GM18909 (cell line): ENCODE results near the gene FAM120C.

Experiments used
- ATAC-seq: cut with Tn5 transposase; IDR thresholded peaks from one replicate; pipeline ENCODE4 v1.9.1; 2021; ENCODE audit warnings: mild to moderate bottlenecking; ENCODE audit not compliant: unreplicated experiment, poor library complexity

FAM120C gene, protein sequence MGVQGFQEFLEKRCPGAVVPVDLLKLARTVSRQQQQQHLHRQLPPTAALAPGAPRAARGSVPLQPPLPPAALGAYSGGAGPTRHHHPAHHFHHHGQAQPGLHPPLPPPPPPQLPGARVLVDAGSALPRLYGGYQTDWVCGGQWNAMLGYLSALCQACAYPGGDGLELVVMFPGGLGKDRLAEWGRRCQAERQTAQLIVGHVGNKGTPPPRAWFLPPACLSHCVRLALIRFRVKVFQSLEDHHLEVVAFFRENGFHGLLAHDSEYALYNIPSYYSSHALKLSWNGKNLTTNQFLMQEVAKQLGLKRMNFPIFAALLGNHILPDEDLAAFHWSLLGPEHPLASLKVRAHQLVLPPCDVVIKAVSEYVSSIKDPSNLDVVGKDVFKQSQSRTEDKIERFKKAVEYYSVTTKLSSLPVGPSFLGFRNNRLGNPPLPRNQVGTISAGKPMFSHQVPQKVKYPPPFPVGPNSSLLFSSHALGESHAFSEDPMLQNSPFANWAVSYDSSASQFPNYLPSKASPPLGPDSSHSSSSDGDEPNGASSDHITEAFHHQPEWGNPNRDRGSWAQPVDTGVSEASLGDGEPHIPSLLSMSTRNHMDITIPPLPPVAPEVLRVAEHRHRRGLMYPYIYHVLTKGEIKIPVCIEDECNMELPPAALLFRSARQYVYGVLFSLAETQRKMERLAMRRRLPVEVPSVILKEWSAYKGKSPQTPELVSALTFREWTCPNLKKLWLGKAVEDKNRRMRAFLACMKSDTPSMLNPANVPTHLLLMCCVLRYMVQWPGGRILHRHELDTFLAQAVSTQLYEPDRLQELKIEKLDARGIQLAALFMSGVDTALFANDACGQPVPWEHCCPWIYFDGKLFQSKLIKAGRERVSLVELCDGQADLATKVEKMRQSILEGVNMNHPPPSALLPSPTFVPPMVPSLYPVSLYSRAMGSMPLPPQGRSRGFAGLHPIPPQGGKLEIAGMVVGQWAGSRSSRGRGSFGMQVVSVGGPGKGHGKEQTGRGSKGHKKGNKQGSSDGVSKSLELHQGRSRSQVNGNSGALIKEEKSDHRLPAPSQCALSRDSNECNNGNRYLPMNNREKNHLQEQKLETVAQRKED

DNA sequence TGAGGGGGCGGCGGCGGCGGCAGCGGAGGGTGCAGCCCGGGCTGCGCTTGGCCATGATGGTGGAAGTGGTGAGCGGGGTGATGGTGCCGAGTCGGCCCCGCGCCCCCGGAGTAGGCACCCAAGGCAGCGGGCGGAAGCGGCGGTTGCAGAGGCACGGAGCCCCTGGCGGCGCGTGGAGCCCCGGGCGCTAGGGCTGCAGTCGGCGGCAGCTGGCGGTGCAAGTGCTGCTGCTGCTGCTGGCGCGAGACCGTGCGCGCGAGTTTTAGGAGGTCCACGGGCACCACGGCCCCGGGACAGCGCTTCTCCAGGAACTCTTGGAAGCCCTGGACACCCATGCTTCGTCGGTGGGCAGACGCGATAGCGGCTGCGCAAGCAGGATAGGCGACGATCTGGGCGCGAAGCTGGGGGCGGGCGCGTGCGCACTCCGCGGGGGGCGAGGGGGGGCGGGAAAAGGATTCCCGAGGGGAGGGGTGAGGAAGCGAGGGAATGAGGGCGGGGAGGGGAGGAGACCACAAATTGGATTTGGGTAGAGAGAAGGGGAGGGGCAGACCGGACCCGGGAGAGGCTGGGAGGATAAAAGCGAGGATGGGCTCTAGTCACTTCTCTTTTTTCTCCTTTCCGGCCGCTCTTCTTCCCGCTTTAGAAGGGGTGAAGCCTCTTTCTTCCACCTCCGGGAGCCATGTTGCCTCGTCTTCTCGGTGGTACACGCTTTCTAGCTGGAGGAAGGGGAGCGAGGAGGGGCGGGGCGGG, at the start of gene FAM120C:
Gene FAM120C (minus strand): TSS at position 391 of the 750 bp plus-strand sequence. CDS start 56 bp downstream, at position 335.
- ATAC-seq: peak; percentile 63

DNA sequence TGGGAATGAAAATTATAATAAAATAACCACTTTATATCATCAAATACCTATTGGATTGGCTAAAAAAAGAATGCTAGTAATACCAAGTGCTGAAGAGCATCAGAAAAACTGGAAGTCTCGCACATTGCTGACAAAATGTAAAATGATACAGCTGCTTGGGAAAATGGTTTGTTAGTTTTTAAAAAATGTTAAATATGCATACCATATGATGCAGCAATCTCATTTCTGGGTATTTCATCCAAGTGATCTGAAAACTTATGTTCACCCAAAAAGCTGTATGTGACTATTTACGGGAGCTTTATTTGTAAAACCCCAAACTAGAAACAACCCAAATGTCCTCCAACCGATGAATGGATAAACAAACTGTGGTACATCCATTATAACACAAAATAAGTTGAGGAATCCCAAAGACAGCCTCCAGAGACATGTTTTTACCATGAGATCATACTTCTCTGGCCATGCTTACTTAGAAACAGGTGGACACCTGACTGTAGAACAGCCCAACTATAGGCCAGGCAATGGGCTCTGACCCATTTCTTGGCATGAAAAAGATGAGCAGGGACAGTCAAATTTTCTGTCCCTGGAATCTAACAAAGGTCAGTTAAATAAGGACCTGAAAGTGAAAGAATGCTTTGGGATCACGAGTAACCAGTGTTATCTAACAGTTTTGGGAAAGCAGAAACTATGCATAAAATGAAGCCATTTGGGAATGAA, 47.5 kb upstream of the FAM120C start:
- ATAC-seq: no peak

DNA sequence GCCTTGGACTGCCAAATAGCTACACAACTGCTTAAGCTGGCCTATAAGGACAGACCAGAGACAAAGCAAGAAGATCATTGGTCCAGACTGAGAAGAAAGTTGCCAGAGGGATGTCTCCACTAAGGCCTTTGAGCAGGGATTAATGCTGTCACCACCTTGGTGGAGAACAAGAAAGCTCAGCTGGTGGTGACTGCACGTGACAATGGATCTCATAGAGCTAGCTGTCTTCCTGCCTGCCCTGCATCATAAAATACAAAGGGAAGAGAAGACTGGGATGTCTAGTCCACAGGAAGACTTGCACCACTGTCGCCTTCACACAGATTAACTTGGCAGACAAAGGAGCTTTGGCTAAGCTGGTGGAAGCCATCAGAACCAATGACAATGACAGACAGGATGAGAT, 40.5 kb upstream of the FAM120C start:
- ATAC-seq: no peak

DNA sequence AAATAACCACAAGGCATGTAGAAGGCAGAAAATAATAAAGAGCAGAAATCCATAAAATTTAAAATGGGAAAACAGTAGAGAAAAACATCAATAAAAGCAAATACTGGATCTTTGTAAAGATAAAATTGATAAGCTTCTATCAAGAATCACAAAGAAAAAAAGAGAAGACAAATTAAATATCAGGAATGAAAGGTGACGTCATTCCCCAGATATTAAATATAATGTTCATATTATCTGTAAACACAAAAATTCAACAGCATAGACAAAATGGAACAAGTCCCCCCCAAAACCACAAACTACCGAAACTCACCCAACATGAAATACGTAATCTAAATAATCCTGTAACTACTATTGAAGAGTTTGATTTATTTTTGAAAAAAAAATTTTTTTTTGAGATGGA, 30.5 kb upstream of the FAM120C start:
- no peak for ATAC-seq

DNA sequence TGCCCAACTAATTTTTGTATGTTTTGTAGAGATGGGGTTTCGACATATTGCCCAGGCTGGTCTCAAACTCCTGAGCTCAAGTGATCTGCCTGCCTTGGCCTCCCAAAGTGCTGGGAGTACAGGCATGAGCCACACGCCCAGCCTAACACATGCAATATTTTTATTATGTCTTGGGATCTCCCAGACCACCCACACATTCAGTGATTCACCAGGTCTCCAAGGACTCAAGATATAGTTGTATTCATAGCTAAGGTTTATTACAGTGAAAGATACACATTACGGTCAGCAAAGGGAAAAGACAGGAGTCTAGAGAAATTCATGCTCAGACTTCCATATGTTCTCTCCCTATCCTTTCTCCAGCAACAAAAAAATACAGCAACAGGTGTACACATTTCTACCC, 25.5 kb upstream of the FAM120C start:
- no peak for ATAC-seq

DNA sequence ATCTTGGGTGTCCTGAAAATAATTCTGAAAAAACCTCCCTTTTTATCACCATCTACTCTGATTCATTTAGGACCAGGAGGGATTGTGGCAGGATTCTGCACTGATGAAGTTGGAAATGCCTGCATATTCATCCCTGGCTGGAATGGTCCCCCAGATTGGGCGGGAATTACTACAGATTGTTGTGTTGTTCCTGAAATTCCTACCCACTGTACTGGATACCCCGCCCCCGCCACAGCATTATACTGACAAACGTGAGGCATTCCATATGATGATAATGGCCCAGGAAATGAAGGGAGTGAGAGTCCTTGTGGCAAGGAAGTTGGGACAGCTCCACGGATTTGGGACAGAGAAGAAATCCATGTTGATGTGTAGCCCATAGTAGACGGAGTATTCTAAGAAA, 15.2 kb upstream of the FAM120C start:
- ATAC-seq: no peak

DNA sequence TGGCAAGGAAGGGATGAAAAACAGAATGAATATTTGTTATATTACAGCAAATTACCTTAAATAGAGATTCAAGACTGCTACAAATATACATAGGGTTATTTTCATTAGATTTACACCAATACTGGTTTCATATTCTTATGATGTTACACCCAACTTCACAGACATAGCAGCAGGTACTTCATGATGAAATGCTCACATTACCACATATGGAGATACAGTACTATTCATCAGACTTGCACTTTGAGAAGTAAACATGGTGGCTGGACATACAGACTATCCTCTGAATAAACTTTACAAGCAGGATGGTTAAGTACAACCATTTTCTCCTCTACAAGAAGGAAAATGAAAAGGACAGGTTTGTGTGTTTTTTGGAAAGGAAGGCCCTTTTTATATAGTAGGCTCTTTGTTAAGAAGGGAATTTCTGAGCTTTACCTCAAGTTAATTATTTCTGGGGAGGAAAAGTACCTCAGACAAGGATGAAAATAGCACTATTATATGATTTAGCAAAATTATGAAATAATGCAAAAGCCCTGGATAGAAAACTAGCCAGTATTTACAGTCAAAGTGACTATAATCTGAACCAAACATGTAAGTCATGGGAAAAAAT, 12.0 kb upstream of the FAM120C start:
- ATAC-seq: no peak

DNA sequence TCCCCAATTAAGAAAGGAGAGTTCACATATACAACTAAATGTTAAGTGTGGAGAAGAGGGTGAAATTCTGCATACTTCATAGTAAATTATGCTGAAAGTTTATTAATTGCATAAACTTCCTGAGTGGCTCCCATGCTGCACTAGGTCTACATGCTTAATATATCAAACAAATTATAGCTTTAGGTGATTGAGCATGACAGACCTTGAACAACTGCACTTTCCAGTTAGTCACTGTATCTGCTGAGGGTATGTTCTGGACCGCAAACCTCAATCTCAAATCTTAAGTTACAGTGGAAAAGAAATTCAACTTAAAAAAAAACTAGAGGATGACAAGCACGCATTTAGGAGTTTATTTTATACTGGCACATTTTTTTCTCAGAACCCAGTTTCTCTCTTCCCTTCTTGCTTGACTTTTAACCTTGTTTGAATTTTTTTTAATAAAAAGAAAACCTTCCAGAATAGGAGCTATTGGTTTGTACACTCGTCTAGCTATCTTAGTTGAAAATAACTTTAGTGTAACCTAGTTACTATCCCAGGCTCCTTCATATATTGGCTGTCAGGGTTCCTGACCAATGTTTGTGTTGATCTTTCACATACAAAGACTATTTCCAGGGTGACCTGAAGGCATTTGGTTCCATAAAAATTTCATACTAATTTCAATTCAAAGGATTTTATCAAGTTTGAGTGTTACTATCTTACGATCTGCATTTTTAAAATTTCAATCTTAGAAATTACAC, 10.2 kb upstream of the FAM120C start:
- ATAC-seq: no peak

DNA sequence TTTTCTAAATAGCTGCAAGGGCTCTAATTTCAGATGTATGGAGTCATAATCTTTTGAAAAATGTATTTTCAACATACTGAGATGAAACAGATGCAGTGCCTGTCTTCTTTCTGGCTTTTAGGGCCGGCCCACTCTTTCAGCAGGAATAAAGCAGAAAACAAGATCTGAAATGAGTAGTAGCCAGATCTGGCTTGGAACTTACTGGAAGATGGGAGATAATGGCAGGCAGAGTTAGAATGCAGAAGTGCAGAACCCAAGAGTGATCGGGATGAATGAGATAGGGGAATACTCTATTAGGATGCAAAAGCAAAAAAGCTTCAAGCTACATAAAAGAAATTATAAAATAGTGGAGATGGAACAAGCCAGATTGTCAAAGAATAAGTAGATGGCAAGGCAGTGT, 1.4 kb upstream of the FAM120C start:
- ATAC-seq: no peak

DNA sequence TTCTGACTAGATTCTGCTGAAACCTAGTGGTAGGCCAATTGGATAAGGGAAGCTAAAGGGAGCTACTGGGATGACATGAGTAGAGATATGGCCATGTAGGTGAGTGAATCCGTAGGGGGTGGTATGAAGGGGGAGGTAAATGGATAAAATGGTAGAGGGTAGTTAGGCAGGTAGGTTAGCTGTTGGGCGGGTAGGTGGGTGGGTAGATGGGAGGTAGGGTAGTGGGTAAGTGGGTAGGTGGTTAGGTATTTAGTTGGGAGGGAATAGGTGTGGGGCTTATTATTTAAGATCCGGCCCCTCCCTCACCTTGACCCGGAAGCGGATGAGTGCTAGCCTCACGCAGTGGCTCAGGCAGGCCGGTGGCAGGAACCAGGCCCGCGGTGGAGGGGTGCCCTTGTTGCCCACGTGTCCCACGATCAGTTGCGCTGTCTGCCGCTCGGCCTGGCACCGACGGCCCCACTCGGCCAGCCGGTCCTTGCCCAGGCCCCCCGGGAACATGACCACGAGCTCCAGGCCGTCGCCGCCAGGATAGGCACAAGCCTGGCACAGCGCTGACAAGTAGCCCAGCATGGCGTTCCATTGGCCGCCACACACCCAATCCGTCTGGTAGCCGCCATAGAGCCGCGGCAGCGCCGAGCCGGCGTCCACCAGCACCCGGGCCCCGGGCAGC, 725 bp downstream of the FAM120C start:
- peak; percentile 74 for ATAC-seq

DNA sequence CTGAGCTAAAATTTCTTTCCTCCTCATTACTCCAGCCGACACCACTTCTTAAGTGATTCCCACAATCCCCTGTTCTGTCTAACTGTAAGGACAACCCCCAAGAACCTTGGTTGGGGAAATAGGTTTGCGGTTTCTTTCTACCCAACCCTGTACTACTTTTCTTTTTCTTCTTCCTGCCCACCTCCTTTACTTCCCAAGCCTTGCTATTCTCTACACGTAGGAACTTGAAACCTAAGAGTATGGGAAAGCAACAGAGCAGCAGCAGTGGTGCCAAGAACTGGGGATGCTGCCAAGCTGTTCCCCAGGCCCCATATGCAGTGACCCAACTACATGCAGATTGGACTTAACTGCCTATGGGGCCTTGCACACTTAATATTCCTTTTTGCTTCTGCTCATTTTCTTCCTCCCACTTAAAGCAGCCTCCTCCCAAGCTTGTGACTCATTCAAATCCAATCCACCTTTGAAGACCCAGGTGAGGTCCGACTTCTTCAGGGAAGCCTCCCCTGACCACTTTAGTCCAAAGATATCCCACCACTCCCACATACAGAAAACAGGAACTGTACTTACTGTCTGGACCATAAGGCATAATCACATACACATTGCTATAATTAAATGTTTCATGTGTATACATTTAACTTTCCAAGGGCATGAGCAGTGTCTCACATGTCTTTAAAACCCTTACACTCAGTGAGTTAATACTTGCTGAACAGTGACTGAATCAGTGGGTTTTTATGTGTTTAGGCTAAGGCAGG, 1.7 kb downstream of the FAM120C start:
- no peak for ATAC-seq

DNA sequence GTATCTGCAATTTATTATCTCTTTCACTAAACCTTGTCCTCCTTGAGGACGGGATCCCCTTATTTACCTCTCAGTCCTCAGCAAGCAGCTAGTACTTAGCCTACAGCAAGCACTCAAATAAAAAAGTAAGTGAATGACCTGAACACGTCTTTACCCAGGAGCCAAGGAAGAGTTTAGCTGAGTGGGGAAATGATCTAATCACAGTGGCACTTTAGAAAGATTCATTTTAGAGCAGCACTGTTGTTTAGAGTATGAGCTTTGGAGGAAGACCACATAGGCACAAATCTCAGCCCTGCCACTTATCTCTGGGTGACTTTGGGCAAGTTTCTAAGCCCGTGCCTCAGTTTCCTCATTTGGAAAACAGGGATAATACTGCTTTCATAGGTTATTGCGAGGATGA, 2.7 kb downstream of the FAM120C start:
- no peak for ATAC-seq

DNA sequence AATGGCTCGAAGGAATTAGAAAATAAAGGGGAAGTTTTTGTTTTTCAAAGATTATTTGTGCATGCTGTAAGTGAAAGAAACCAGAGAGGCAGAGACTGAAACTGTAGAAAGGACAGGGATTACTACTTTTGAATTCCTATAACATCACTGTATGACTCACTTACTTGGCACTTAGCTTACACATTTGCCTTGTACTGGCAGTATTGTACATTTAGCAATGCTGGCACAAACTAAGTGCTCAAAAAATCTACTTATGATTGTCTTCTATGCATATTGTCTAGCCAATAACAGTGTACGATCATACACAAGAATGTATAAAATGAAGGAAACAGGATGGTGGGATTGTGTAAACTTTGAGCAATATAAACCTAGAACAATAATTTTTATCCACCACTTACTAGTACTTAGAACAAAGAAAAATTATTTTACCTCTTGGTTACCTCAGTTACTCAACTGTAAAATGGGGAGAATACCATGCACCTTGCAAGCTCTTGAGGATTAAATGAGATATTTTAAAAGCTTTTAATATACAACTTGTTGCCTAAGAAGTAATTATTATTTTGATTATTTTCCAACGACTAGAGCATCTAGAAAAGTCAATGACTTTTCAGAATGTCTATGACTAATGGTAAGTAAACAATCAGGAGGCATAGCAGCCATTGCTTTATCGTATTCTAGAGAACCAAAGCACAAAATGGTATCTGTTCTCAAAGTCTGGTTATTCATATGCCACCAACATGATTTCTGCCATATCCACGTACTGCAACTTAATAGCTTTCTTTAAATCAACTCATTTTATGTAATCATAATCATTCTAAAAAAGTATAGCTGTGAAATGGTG, 4.7 kb downstream of the FAM120C start:
- no peak for ATAC-seq

DNA sequence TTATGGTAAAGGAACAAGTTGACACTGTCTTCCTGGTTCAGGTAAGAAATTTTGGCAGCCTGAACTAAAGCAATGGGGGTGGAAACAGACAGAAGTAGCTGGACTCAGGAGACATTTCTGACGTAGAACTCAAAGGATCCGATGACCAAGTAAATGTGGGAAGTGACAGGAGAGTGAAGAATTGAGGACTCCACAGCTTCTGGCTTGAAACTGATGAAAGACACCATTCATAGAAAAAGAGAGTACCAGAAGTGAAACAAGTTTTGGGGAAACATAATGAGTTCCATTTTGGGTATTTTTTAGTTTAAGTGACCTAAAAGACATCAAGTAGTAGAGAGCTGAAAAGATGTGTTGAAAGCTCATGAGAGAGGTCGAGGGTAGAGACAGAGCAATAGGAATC, 5.7 kb downstream of the FAM120C start:
- no peak for ATAC-seq

DNA sequence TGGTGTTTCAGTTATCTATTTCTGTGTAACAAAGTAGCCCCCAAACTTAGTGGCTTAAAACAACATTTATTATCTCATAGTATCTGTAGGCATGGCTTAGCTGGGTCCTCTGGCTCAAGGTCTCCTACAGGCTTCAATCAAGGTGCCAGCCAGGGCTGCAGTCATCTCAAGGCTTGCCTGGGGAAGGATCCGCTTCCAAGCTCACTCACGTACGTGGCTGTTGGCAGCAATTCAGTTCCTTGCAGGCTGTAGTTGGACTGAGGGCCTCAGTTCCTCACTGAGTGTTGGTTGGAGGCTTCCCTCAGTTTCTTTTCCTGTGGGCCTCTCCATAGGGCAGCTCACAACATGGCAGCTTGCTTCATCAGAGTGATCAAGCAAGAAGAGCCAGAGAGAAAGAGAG, 9.3 kb downstream of the FAM120C start:
- no peak for ATAC-seq

DNA sequence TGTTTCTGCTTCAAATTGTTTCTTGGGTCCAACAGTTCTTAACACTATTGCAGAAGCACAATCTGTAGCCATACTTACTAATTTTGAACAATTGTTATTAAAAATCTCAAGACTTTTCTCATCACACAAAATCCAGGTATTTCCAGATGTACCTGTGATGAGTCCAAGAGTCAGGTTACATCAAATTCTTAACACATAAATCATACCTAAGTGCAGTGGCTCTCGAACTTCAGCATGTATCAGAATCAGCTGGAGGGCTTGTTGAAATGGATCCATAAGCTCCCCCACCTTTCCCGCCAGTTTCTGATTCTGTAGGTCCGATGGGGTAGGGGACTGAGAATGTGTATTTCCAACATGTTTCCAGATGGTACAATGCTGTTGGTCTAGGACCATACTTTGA, 10.6 kb downstream of the FAM120C start:
- ATAC-seq: no peak
